ENCODE results near the gene FRMPD2. TPM values are rescaled to one million over a fixed set of nuclear protein-coding genes. Genes with fewer than 3 reads are reported as not detected.

Gene FRMPD2
- total RNA-seq, 1 experiment from 2014 or later = not detected

- no peaks in the 10 kb centered on the region for H3K36me3 ChIP-seq (replicated peaks; ENCODE audit: control insufficient read depth, insufficient read depth, low read length)
- no peaks in the 10 kb centered on the region; the same call in 1 of the 2 replicates for H3K27me3 ChIP-seq (ENCODE audit: control insufficient read depth, insufficient read depth, low read length)
- no peak for DNase-seq
- H3K4me3 ChIP-seq (ENCODE audit: insufficient read depth, low read depth, low read length) = no peak overlapping the region
Observed at GRCh38 chr10:48299692-48300091, 25.2 kb upstream of the FRMPD2 start.

DNA sequence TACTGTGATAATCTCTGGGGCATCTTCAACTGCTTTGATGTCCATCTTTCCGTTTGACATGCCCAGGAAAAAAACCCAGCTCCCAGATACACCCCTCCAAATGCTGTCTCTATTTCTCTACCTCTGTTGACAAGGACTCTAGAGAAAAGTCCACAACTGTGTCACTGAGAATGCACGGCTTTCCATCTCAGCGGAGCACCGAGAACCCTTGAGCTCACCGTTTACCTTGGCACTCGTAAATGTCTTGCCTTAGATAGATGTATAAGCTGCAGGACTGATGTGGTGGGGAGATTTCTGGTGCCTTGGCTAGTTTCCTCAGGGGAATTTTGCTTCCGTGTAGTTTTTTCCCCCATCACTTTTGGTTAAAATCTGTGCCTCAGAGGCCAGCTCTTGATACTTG is 24.6 kb upstream of the FRMPD2 start:
- Histone ChIP-seq H3K4me3 (ENCODE audit: insufficient read depth, low read depth, low read length) (no peak overlapping the region), H3K36me3 (replicated peaks; ENCODE audit: control insufficient read depth, insufficient read depth, low read length) (no peaks in the 10 kb centered on the region), H3K27me3 (ENCODE audit: control insufficient read depth, insufficient read depth, low read length) (no peaks in the 10 kb centered on the region)
- no peak for DNase-seq

GRCh38 chr10:48296576-48297098 is 22.1 kb upstream of the FRMPD2 start:
- DNase-seq = no peak
- no peaks in the 10 kb centered on the region for H3K27me3 ChIP-seq (ENCODE audit: control insufficient read depth, insufficient read depth, low read length)
- H3K4me3 ChIP-seq (ENCODE audit: insufficient read depth, low read depth, low read length) = no peak overlapping the region
- no peaks in the 10 kb centered on the region for H3K36me3 ChIP-seq (replicated peaks; ENCODE audit: control insufficient read depth, insufficient read depth, low read length)

DNA sequence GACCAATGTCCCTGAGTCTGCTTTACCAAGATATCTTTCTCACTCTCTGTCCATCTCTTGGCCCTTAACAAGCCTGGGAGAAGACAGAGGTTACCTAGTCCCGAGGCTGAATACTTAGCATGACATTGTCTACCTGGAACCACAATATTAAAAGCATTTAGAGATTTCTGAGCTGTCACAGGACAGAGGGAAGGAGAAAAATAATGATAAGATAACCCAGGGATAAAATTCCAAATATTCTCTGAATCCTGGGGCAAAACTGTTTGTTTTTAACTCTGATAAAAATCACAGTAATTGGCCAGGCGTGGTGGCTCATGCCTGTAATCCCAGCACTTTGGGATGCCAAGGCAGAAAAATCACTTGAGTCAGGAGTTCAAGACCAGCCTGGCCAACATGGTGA is 19.9 kb upstream of the FRMPD2 start:
- no peaks in the 10 kb centered on the region for H3K36me3 ChIP-seq (replicated peaks; ENCODE audit: control insufficient read depth, insufficient read depth, low read length)
- no peaks in the 10 kb centered on the region for H3K27me3 ChIP-seq (ENCODE audit: control insufficient read depth, insufficient read depth, low read length)
- no peak for DNase-seq
- no peak overlapping the region for H3K4me3 ChIP-seq (ENCODE audit: insufficient read depth, low read depth, low read length)

- H3K4me3 ChIP-seq (ENCODE audit: insufficient read depth, low read depth, low read length) = no peak overlapping the region
- H3K36me3 ChIP-seq (replicated peaks; ENCODE audit: control insufficient read depth, insufficient read depth, low read length) = no peaks in the 10 kb centered on the region
- DNase-seq = no peak
- H3K27me3 ChIP-seq (ENCODE audit: control insufficient read depth, insufficient read depth, low read length) = no peaks in the 10 kb centered on the region
Observed at GRCh38 chr10:48292616-48293015, 18.1 kb upstream of the FRMPD2 start.

DNA sequence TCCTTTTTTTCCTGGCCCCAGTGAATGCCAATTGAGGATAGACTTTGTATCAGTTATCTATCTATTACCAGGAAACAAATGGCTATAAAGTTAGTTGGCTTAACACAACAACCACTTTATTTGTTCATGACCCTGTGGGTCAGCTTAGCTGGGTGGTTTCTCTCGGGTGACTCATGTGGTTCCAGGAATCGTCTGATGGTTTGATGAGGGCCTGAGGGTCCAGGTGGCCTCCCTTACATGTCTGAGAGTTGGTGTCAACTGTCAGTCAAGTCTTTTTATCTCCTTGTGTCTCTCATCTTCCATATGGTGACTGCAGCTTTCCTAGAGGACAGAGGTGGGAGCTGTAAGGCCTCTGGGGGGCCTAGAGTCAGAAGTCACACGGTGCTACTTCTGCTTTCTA is 16.7 kb upstream of the FRMPD2 start:
- H3K4me3 ChIP-seq (ENCODE audit: insufficient read depth, low read depth, low read length) = no peak overlapping the region
- no peaks in the 10 kb centered on the region for H3K36me3 ChIP-seq (replicated peaks; ENCODE audit: control insufficient read depth, insufficient read depth, low read length)
- DNase-seq = no peak
- H3K27me3 ChIP-seq (ENCODE audit: control insufficient read depth, insufficient read depth, low read length) = no peaks in the 10 kb centered on the region

- Histone ChIP-seq H3K27me3 (ENCODE audit: control insufficient read depth, insufficient read depth, low read length) (no peaks in the 10 kb centered on the region), H3K36me3 (replicated peaks; ENCODE audit: control insufficient read depth, insufficient read depth, low read length) (no peaks in the 10 kb centered on the region), H3K4me3 (ENCODE audit: insufficient read depth, low read depth, low read length) (no peak overlapping the region)
- DNase-seq = no peak
Observed at GRCh38 chr10:48290286-48290685, 15.8 kb upstream of the FRMPD2 start.

GRCh38 chr10:48289501-48290238 is 15.2 kb upstream of the FRMPD2 start:
- no peaks in the 10 kb centered on the region for H3K36me3 ChIP-seq (replicated peaks; ENCODE audit: control insufficient read depth, insufficient read depth, low read length)
- no peaks in the 10 kb centered on the region for H3K27me3 ChIP-seq (ENCODE audit: control insufficient read depth, insufficient read depth, low read length)
- DNase-seq = peak; percentile 76
- H3K4me3 ChIP-seq (ENCODE audit: insufficient read depth, low read depth, low read length) = no peak overlapping the region

DNA sequence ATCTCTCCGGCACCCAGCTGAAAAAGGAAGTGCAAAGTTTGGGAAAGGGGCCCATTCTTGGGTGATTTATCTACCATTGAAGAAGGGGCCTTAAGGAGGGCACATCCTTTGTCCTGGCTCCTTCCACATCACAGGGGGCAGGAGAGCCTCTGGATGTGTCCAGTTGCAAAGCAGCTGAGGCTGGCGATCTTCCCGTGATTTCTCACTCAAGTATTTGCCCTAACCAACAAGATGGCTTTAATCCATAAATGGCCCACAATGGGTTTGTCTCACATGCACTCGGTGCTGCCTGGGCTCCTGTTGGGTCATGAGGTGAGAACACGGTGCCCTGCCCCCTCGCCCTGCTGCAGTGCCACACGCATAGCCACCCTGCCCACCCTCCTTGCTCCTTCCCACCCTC is 14.2 kb upstream of the FRMPD2 start:
- no peaks in the 10 kb centered on the region for H3K27me3 ChIP-seq (ENCODE audit: control insufficient read depth, insufficient read depth, low read length)

GRCh38 chr10:48287417-48288391 is 13.2 kb upstream of the FRMPD2 start:
- DNase-seq = no peak
- no peaks in the 10 kb centered on the region for H3K36me3 ChIP-seq (replicated peaks; ENCODE audit: control insufficient read depth, insufficient read depth, low read length)
- H3K27me3 ChIP-seq (ENCODE audit: control insufficient read depth, insufficient read depth, low read length) = no peaks in the 10 kb centered on the region
- H3K4me3 ChIP-seq (ENCODE audit: insufficient read depth, low read depth, low read length) = no peak overlapping the region

More for the DNA sequence above, 14.2 kb upstream of the FRMPD2 start:
- H3K36me3 ChIP-seq (replicated peaks; ENCODE audit: control insufficient read depth, insufficient read depth, low read length) = no peaks in the 10 kb centered on the region
- DNase-seq = no peak
- no peak overlapping the region for H3K4me3 ChIP-seq (ENCODE audit: insufficient read depth, low read depth, low read length)

GRCh38 chr10:48286356-48286755 is 11.9 kb upstream of the FRMPD2 start:
- Histone ChIP-seq H3K27me3 (ENCODE audit: control insufficient read depth, insufficient read depth, low read length) (no peaks in the 10 kb centered on the region), H3K36me3 (replicated peaks; ENCODE audit: control insufficient read depth, insufficient read depth, low read length) (no peaks in the 10 kb centered on the region), H3K4me3 (ENCODE audit: insufficient read depth, low read depth, low read length) (no peak overlapping the region)
- DNase-seq = no peak

GRCh38 chr10:48285710-48286109 is 11.2 kb upstream of the FRMPD2 start:
- Histone ChIP-seq H3K4me3 (ENCODE audit: insufficient read depth, low read depth, low read length) (no peak overlapping the region), H3K27me3 (ENCODE audit: control insufficient read depth, insufficient read depth, low read length) (no peaks in the 10 kb centered on the region), H3K36me3 (replicated peaks; ENCODE audit: control insufficient read depth, insufficient read depth, low read length) (no peaks in the 10 kb centered on the region)
- no peak for DNase-seq

- Histone ChIP-seq H3K36me3 (replicated peaks; ENCODE audit: control insufficient read depth, insufficient read depth, low read length) (no peaks in the 10 kb centered on the region), H3K4me3 (ENCODE audit: insufficient read depth, low read depth, low read length) (no peak overlapping the region), H3K27me3 (ENCODE audit: control insufficient read depth, insufficient read depth, low read length) (no peaks in the 10 kb centered on the region)
- DNase-seq = no peak
Observed at GRCh38 chr10:48284811-48285210, 10.3 kb upstream of the FRMPD2 start.

DNA sequence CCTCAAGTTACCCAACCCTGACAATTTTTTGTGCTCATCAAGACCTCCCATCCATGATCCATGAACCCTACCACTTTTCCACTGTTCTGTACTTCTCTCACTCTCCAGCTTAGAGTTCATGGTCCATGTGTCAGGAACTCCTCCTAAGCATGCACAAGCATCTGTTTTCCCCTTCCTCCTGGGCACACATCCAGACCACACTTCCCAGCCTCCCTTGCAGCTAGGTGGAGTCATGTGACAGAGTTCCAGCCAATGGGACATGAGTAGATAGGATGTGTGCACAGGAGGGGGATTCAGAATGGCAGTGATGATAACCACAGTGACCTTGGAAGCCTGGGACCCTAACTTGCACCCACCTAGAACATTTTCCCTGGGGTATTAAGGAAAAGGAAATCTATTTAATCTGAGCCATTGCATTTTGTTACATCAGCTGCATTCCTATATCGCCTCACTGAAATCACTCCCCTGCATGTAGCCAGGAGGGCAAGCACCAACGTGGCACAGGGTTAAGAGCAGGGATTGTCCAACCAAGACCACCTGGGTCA is 9.6 kb upstream of the FRMPD2 start:
- Histone ChIP-seq H3K4me3 (ENCODE audit: insufficient read depth, low read depth, low read length) (no peak overlapping the region), H3K36me3 (replicated peaks; ENCODE audit: control insufficient read depth, insufficient read depth, low read length) (no peaks in the 10 kb centered on the region), H3K27me3 (ENCODE audit: control insufficient read depth, insufficient read depth, low read length) (no peaks in the 10 kb centered on the region)
- DNase-seq = no peak

Measured in H7 (cell line).